Stimulated activated CD4-positive, alpha-beta T cell treated with anti-CD3 and anti-CD28 coated beads, TNF-alpha, amount 100 ng/mL, for 1 hour (primary cell): ENCODE data around the gene PRR16.
"Not testable (repeated sequence)": the region's sequence is repeated elsewhere in the genome, so short reads cannot be mapped to it uniquely, and the experiment has no call there.

Source experiments
- DNase-seq, 3 donors: peaks; one replicate each; pipeline ENCODE4 v3.0.0-alpha.2; 2020; ENCODE audit warnings: low read depth in 3 of 3, low spot score in 1 of 3

PRR16 gene

GRCh38 chr5:120632430-120632829 is 168.3 kb downstream of the PRR16 start:
- no peak for DNase-seq

GRCh38 chr5:120638449-120638848 is 174.3 kb downstream of the PRR16 start:
- DNase-seq, result no peak

GRCh38 chr5:120640778-120641177 is 176.7 kb downstream of the PRR16 start:
- DNase-seq, result no peak

- no peak for DNase-seq
Observed at GRCh38 chr5:120644516-120644915, 180.4 kb downstream of the PRR16 start.

GRCh38 chr5:120655828-120656435 is 191.8 kb downstream of the PRR16 start:
- DNase-seq, result no peak

- no peak for DNase-seq
Observed at GRCh38 chr5:120657104-120657503, 193.0 kb downstream of the PRR16 start.

- DNase-seq, result no peak
Observed at GRCh38 chr5:120677481-120677880, 213.4 kb downstream of the PRR16 start.

- DNase-seq, result no peak
Observed at GRCh38 chr5:120678279-120678678, 214.2 kb downstream of the PRR16 start.

- DNase-seq, result no peak
Observed at GRCh38 chr5:120682851-120683250, 218.8 kb downstream of the PRR16 start.

- no peak for DNase-seq
Observed at GRCh38 chr5:120683580-120683979, 219.5 kb downstream of the PRR16 start.

GRCh38 chr5:120684213-120684612 is 220.1 kb downstream of the PRR16 start:
- no peak for DNase-seq

- DNase-seq, result no peak
Observed at GRCh38 chr5:120684749-120685415, 220.8 kb downstream of the PRR16 start.

GRCh38 chr5:120690621-120691407 is 226.7 kb downstream of the PRR16 start:
- DNase-seq, result no peak

GRCh38 chr5:120692325-120692724 is 228.2 kb downstream of the PRR16 start:
- no peak for DNase-seq

GRCh38 chr5:120695368-120695880 is 231.3 kb downstream of the PRR16 start:
- no peak for DNase-seq

- DNase-seq, result no peak
Observed at GRCh38 chr5:120697147-120697546, 233.0 kb downstream of the PRR16 start.

GRCh38 chr5:120697670-120698327 is 233.7 kb downstream of the PRR16 start:
- not testable (repeated sequence) for DNase-seq

GRCh38 chr5:120700653-120701052 is 236.6 kb downstream of the PRR16 start:
- DNase-seq, result not testable (repeated sequence)

GRCh38 chr5:120702817-120703538 is 238.9 kb downstream of the PRR16 start:
- not testable (repeated sequence) for DNase-seq

- DNase-seq, result no peak
Observed at GRCh38 chr5:120703918-120704587, 240.0 kb downstream of the PRR16 start.
